HG03460 (cell line): ENCODE results near the gene SLC6A9.
A peak's percentile ranks its signal among the peaks of the same experiment; 100 is the strongest.

Source experiments
- ATAC-seq: cut with Tn5 transposase; IDR thresholded peaks from one replicate; pipeline ENCODE4 v1.9.1; 2021; ENCODE audit not compliant: unreplicated experiment

The SLC6A9 gene

GRCh38 chr1:43986712-43987111 lies 44.5 kb downstream of the SLC6A9 start:
- ATAC-seq, result no peak

- no peak for ATAC-seq
Observed at GRCh38 chr1:43985984-43986595, 45.2 kb downstream of the SLC6A9 start.

GRCh38 chr1:43984855-43985254 lies 46.4 kb downstream of the SLC6A9 start:
- ATAC-seq, result no peak

- ATAC-seq, result no peak
Observed at GRCh38 chr1:43983253-43983899, 47.9 kb downstream of the SLC6A9 start.

GRCh38 chr1:43982808-43983207 lies 48.5 kb downstream of the SLC6A9 start:
- ATAC-seq, result no peak

GRCh38 chr1:43982241-43982640 lies 49.0 kb downstream of the SLC6A9 start:
- no peak for ATAC-seq

GRCh38 chr1:43981636-43982035 lies 49.6 kb downstream of the SLC6A9 start:
- no peak for ATAC-seq

- ATAC-seq, result no peak
Observed at GRCh38 chr1:43981135-43981491, 50.1 kb downstream of the SLC6A9 start.

- no peak for ATAC-seq
Observed at GRCh38 chr1:43980255-43981134, 50.8 kb downstream of the SLC6A9 start.

GRCh38 chr1:43979528-43980254 lies 51.6 kb downstream of the SLC6A9 start:
- ATAC-seq, result no peak

GRCh38 chr1:43979261-43979527 lies 52.1 kb downstream of the SLC6A9 start:
- no peak for ATAC-seq

GRCh38 chr1:43978551-43979260 lies 52.6 kb downstream of the SLC6A9 start, which contains the start of gene B4GALT2:
B4GALT2 (plus strand) TSS chr1:43979210; CDS start chr1:43981161, 1,951 bp downstream.
- no peak for ATAC-seq

GRCh38 chr1:43978264-43978550 lies 53.1 kb downstream of the SLC6A9 start:
- no peak for ATAC-seq

- no peak for ATAC-seq
Observed at GRCh38 chr1:43977376-43978263, 53.6 kb downstream of the SLC6A9 start.

GRCh38 chr1:43976890-43977289 lies 54.4 kb downstream of the SLC6A9 start:
- no peak for ATAC-seq

- no peak for ATAC-seq
Observed at GRCh38 chr1:43976045-43976444, 55.2 kb downstream of the SLC6A9 start.

GRCh38 chr1:43975249-43975961 lies 55.9 kb downstream of the SLC6A9 start:
- peak; percentile 10 for ATAC-seq

- peak; percentile 67 for ATAC-seq
Observed at GRCh38 chr1:43974443-43975248, 56.6 kb downstream of the SLC6A9 start, which contains the start of gene ATP6V0B. ATP6V0B (plus strand) TSS chr1:43974960; CDS start chr1:43975041, 81 bp downstream.
